Activated CD4-positive, alpha-beta T cell treated with anti-CD3 and anti-CD28 coated beads for 4 hours (primary cell): Measurements from ENCODE around the gene SNRPE.
"Not testable (repeated sequence)": the region's sequence is repeated elsewhere in the genome, so short reads cannot be mapped to it uniquely, and the experiment has no call there.

ENCODE experiments used
- DNase-seq, 2 donors: peaks; one replicate each; pipeline ENCODE4 v3.0.0-alpha.2; 2020

The SNRPE gene

GRCh38 chr1:203861379-203862184 is at the start of gene SNRPE:
TSS of gene SNRPE (plus strand) at chr1:203861599. CDS start at chr1:203861660, 61 bp downstream.
- peak; percentile 95 to 96 for DNase-seq

- no peak for DNase-seq
These were observed 47.6 kb upstream of the SNRPE start for GRCh38 chr1:203813581-203814341.

GRCh38 chr1:203818399-203818798 is 43.0 kb upstream of the SNRPE start:
- DNase-seq, result no peak

GRCh38 chr1:203823306-203823705 is 38.1 kb upstream of the SNRPE start:
- DNase-seq, result no peak

GRCh38 chr1:203826175-203826574 is 35.2 kb upstream of the SNRPE start:
- DNase-seq, result no peak

GRCh38 chr1:203828002-203828401 is 33.4 kb upstream of the SNRPE start:
- DNase-seq, result no peak

GRCh38 chr1:203828503-203828902 is 32.9 kb upstream of the SNRPE start:
- no peak for DNase-seq

- DNase-seq, result not testable (repeated sequence)
These were observed 32.2 kb upstream of the SNRPE start for GRCh38 chr1:203829247-203829646.

- no peak for DNase-seq
These were observed 25.9 kb upstream of the SNRPE start for GRCh38 chr1:203835476-203835875.

- DNase-seq, result no peak
These were observed 22.3 kb upstream of the SNRPE start for GRCh38 chr1:203839081-203839480.

GRCh38 chr1:203840208-203840808 is 21.1 kb upstream of the SNRPE start:
- no peak for DNase-seq

GRCh38 chr1:203842559-203842876 is 18.9 kb upstream of the SNRPE start:
- no peak for DNase-seq

GRCh38 chr1:203843435-203843834 is 18.0 kb upstream of the SNRPE start:
- no peak for DNase-seq

- DNase-seq, result not testable (repeated sequence)
These were observed 8.3 kb upstream of the SNRPE start for GRCh38 chr1:203853112-203853511.

- DNase-seq, result no peak
These were observed 3.3 kb upstream of the SNRPE start for GRCh38 chr1:203858055-203858454.

GRCh38 chr1:203858975-203859374 is 2.4 kb upstream of the SNRPE start:
- no peak for DNase-seq

GRCh38 chr1:203860396-203861025 is 888 bp upstream of the SNRPE start:
- DNase-seq, result no peak

- no peak for DNase-seq
These were observed 6.4 kb downstream of the SNRPE start for GRCh38 chr1:203867802-203868201.

- no peak for DNase-seq
These were observed 8.8 kb downstream of the SNRPE start for GRCh38 chr1:203870245-203870644.

GRCh38 chr1:203871114-203871880 is 9.9 kb downstream of the SNRPE start:
- DNase-seq, result no peak

GRCh38 chr1:203873094-203873493 is 11.7 kb downstream of the SNRPE start:
- DNase-seq, result no peak

- DNase-seq, result no peak
These were observed 17.0 kb downstream of the SNRPE start for GRCh38 chr1:203878422-203878821.

GRCh38 chr1:203880606-203881005 is 19.2 kb downstream of the SNRPE start:
- no peak for DNase-seq
